Thyroid gland (tissue), 4 donors: Measurements from ENCODE around the gene PDE8A. TPM values are rescaled to one million over a fixed set of nuclear protein-coding genes. Genes with fewer than 3 reads are reported as not detected.

Experiments
- DNase-seq, 2 donors: peaks; one replicate each; pipeline ENCODE4 v3.0.0-alpha.2; 2019
- H3K27ac ChIP-seq, 3 donors: fragments of 200-600 bp; sonication (generic); 1 replicate in 2 of 3; 2 replicates in 1 of 3; pipeline ENCODE4 v1.5.1; 2016 to 2019; ENCODE audit warnings: mild to moderate bottlenecking in 1 of 3, moderate library complexity in 1 of 3
- H3K27me3 ChIP-seq: fragments of 200-600 bp; sonication (generic); one replicate; pipeline ENCODE4 v1.5.1; 2019
- H3K36me3 ChIP-seq, 2 donors: fragments of 200-600 bp; sonication (generic); one replicate each; pipeline ENCODE4 v1.5.1; 2016 to 2019
- H3K4me1 ChIP-seq, 2 donors: fragments of 200-600 bp; sonication (generic); one replicate each; pipeline ENCODE4 v1.5.1; 2017 to 2019
- H3K4me3 ChIP-seq, 3 donors: fragments of 200-600 bp; sonication (generic); replicated peaks in 1 of 3; 1 replicate in 2 of 3; 2 replicates in 1 of 3; pipeline ENCODE4 v1.5.1; 2016; ENCODE audit warnings: mild to moderate bottlenecking in 1 of 3
- H3K9me3 ChIP-seq: fragments of 200-600 bp; sonication (generic); one replicate; pipeline ENCODE4 v1.5.1; 2017
- POLR2A ChIP-seq, 2 donors: fragments of 450-650 bp; IDR thresholded peaks; one replicate each; pipeline ENCODE4 v1.6.1; 2017; ENCODE audit warnings: antibody characterized with exemption in 2 of 2, mild to moderate bottlenecking in 2 of 2, moderate library complexity in 1 of 2
- WGBS, 2 donors: methylation state at CpG; one replicate each; pipeline ENCODE4 v1.1.5; 2017; 5-methylcytosine and 5-hydroxymethylcytosine counted together
- intact Hi-C: fragments of 100-400 bp; cut with DNase I; formaldehyde crosslinking; loops from one replicate; pipeline ENCODE4 v1.15.1; 2023
- total RNA-seq, 4 donors: library from RNA; depleted of rRNA; stranded (reverse); fragments of >200 nt; gene quantifications; one replicate each; pipeline ENCODE4 v1.2.3, GENCODE V29; 2016
- TF ChIP-seq, protein P1 (sequence below), 6 experiments: fragments of 200-600 bp in 3 of 6; fragments of 450-650 bp in 3 of 6; sonication (generic) in 3 of 6; IDR thresholded peaks; one replicate each; pipeline ENCODE4 v1.5.1; 2016 to 2019; ENCODE audit warnings: antibody characterized with exemption in 6 of 6, mild to moderate bottlenecking in 2 of 6, inconsistent platforms in 1 of 6, moderate library complexity in 1 of 6

The PDE8A gene
- total RNA-seq, 4 donors from 2014 or later, result 31.6 to 52.1 (median 35.2) TPM

DNA sequence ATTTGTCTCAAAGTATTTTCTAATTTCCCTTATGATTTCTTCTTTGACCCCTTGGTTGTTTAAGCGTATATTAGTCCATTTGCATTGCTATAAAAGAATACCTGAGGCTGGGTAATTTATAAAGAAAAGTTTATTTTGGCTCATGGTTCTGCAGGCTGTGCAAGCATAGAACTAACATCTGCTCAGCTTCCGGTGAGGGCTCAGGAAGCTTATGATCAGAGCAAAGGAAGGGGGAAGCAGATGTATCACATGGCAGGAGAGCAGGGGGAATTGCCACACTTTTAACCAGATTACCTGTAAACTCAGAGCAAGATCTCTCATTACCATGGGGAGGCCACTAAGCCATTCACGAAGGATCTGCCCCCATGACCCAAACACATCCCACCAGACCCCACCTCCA, 148.2 kb downstream of the PDE8A start:
- H3K27ac ChIP-seq, result no peak overlapping the region
- WGBS, 2 donors, result 65 to 76% methylated on average over 3 of the region's 3 CpGs
- H3K4me1 ChIP-seq, result no peaks in the 10 kb centered on the region
- no peaks in the 10 kb centered on the region for H3K27me3 ChIP-seq
- no peaks in the 10 kb centered on the region for H3K9me3 ChIP-seq
- no peak for TF ChIP-seq POLR2A (IDR thresholded peaks at IDR 0.05)
- TF ChIP-seq, protein P1, sequence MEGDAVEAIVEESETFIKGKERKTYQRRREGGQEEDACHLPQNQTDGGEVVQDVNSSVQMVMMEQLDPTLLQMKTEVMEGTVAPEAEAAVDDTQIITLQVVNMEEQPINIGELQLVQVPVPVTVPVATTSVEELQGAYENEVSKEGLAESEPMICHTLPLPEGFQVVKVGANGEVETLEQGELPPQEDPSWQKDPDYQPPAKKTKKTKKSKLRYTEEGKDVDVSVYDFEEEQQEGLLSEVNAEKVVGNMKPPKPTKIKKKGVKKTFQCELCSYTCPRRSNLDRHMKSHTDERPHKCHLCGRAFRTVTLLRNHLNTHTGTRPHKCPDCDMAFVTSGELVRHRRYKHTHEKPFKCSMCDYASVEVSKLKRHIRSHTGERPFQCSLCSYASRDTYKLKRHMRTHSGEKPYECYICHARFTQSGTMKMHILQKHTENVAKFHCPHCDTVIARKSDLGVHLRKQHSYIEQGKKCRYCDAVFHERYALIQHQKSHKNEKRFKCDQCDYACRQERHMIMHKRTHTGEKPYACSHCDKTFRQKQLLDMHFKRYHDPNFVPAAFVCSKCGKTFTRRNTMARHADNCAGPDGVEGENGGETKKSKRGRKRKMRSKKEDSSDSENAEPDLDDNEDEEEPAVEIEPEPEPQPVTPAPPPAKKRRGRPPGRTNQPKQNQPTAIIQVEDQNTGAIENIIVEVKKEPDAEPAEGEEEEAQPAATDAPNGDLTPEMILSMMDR (IDR thresholded peaks at IDR 0.05), result no peak
- no peak overlapping the region for H3K4me3 ChIP-seq
- H3K36me3 ChIP-seq, result no peaks in the 10 kb centered on the region
- no peak for DNase-seq
- intact Hi-C loops, result no loop called here

DNA sequence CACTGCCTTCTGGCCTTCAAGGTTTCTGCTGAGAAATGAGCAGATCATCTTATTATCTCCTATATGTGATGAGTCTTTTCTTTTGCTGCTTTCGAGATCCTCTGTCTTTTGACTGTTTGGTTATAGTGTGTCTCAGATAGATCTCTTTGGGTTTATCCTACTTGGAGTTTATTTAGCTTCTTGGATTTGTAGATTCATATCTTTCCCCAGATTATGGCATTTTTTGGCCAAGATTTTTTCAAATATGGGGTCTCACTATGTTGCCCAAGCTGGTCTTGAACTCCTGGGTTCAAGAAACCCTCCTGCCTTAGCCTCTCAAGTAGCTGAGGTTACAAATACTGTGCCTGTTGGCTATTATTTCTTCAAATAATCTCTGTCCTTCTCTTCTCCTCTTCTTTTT, 150.3 kb downstream of the PDE8A start:
- intact Hi-C loops, result no loop called here
- 97 to 100% methylated on average over 1 of the region's 1 CpG for WGBS, 2 donors
- Histone ChIP-seq H3K36me3 (peaks cover 0 to 9% of the 10 kb centered on the region in 2 donors), H3K4me3 (no peak overlapping the region), H3K9me3 (no peaks in the 10 kb centered on the region), H3K4me1 (no peaks in the 10 kb centered on the region), H3K27ac (no peak overlapping the region), H3K27me3 (no peaks in the 10 kb centered on the region)
- DNase-seq, result no peak
- TF ChIP-seq POLR2A (IDR thresholded peaks at IDR 0.05), result no peak
- TF ChIP-seq, protein P1 (IDR thresholded peaks at IDR 0.05), result no peak

DNA sequence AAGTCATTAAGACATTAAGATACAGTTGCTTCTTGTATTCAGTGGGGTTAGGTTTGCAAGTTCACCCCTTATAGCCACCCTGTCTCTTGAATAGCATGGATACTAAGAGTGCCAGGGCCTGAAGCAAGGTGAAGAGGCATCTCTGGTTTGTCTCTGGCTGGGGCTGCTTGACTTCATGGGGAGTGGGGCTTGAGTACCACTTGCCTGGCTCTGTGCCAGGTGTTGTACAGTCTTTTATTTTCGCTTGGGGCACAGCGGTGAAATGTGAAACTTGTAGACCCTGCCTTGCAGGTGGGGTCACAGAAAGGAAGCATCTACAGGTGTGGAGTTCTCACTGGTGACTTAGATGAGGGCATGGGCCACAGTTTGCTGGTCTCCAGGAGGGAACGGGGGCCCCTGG, 152.1 kb downstream of the PDE8A start:
- no peaks in the 10 kb centered on the region for H3K27me3 ChIP-seq
- peaks cover 3 to 19% of the 10 kb centered on the region in 2 donors for H3K36me3 ChIP-seq
- H3K4me3 ChIP-seq, result no peak overlapping the region
- no peak overlapping the region for H3K27ac ChIP-seq
- no peaks in the 10 kb centered on the region for H3K4me1 ChIP-seq
- no peak for DNase-seq
- no peaks in the 10 kb centered on the region for H3K9me3 ChIP-seq
- WGBS, 2 donors, result 84 to 94% methylated on average over 3 of the region's 3 CpGs
- intact Hi-C loops, result no loop called here
- TF ChIP-seq, protein P1 (IDR thresholded peaks at IDR 0.05), result no peak
- no peak for TF ChIP-seq POLR2A (IDR thresholded peaks at IDR 0.05)

DNA sequence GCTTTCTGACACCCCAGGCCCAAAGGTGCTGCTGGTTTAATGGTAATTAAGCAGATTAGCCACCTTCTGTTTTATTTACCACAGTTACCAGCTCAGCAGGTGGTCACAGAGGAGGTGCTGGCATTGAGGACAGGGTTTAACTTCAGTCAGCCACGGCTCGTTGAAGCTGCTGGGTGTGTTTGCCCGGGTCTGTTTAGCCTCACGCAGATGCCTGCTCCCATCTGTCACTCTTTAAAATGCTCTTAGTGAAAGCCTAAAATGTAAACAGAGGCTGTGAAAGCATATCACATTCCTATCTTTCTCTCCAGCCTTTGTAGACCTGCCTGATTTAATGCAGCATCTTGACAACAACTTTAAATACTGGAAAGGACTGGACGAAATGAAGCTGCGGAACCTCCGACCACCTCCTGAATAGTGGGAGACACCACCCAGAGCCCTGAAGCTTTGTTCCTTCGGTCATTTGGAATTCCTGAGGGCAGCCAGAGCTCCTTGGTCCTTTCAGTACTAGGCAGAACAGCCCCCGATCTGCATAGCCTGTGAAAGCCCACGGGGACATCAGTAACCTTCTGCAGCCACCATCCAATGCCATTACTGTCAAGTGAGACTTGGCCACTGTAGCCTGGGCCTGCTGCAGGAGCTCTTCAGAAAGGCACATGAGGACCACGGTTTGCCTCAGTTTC, 156.0 kb downstream of the PDE8A start:
- no peak overlapping the region for H3K4me3 ChIP-seq
- DNase-seq, result no peak
- peaks cover 3 to 19% of the 10 kb centered on the region in 2 donors for H3K36me3 ChIP-seq
- no peaks in the 10 kb centered on the region for H3K9me3 ChIP-seq
- intact Hi-C loops, result no loop called here
- H3K4me1 ChIP-seq, result no peaks in the 10 kb centered on the region
- TF ChIP-seq, protein P1 (IDR thresholded peaks at IDR 0.05), result no peak
- H3K27me3 ChIP-seq, result no peaks in the 10 kb centered on the region
- H3K27ac ChIP-seq, result no peak overlapping the region
- 64 to 70% methylated on average over 9 to 11 of the region's 11 CpGs for WGBS, 2 donors

DNA sequence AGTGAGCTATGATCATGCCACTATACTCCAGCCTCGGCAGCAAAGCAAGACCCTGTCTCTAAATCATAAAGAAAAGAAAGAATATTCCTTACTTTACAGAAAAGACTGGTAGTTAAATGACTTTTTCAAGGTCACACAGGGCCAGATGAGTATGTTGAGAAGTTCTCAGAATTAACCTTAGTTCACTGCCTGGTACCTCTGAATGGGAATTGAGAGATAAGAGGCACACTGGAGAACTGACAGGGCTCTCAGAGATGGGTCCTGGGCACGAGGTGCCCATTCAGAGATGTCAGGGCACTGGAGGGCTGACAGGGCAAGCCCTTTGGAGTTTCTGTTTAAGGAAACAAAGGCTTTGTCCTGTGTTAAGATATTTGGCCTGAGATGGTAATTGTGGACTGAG, 157.7 kb downstream of the PDE8A start:
- Histone ChIP-seq H3K27ac (no peak overlapping the region), H3K4me1 (no peaks in the 10 kb centered on the region), H3K9me3 (no peaks in the 10 kb centered on the region), H3K27me3 (no peaks in the 10 kb centered on the region), H3K36me3 (peaks cover 3 to 19% of the 10 kb centered on the region in 2 donors), H3K4me3 (no peak overlapping the region)
- WGBS, 2 donors, result 91 to 95% methylated on average over 2 of the region's 2 CpGs
- no peak for TF ChIP-seq POLR2A (IDR thresholded peaks at IDR 0.05)
- TF ChIP-seq, protein P1 (IDR thresholded peaks at IDR 0.05), result no peak
- intact Hi-C loops, result no loop called here
- no peak for DNase-seq
